Measurements from ENCODE around the gene DSCAM.

The DSCAM gene

DNA sequence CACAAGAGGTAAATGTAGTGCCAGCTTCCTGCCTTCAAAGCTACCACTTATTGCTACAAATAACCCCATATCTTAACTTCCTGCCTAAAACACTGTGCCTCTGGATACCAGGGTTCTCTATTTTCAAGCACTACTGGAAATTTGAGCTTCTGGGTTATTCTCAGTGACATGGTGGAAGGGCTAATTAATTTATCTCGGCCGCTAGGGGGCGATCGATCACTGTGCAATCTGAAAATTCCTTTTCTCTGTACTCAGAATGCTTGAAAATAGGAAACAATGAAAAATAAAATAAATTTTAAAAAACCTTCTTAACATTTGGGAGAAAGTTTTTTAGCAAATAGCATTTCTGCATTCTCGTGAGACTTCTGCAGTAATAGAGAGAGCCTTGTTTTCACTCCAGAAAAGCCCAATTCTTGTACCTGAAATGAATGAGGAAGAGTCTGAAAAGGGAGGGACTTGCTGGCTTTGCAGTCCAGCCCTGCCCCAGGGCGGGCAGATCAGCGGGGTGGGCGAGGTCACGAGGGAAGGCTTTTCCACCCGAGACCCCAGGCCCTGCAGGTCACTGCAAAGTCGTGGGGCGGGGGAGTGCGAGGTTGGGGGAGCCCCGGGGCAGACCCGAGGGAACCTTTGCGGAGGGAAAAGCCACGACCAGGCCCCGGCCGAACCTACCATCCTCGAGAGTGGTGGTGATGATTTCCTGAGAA is 703.0 kb downstream of the DSCAM start:
- Mint-ChIP-seq H3K4me3 (no peak overlapping the region), H3K27ac (no peak overlapping the region), H3K36me3 (no peaks in the 10 kb centered on the region), H3K4me1 (ENCODE audit: low read depth) (no peaks in the 10 kb centered on the region), H3K27me3 (peaks cover 2% of the 10 kb centered on the region), H3K9me3 (ENCODE audit: low read depth) (no peaks in the 10 kb centered on the region)

DNA sequence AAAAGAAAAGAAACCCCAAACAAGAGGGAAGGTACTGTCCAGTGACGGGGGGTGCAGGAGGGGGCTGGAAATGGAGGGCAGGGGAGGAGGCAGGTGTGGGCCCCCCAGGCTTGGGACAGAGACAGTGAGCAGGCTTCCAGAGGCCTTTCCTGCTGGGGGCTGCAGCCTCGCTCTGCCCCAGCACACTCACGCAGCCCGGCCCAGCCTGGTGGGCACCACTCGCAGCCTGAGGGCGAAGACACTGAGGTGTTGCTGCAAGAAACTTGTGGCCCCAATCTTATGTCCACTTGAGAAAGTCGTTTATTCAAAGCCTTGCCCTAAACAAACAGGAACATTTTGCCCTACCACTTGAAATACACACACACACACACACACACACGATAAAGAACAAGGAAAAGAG is 705.3 kb downstream of the DSCAM start:
- no peaks in the 10 kb centered on the region for H3K36me3 Mint-ChIP-seq
- no peak overlapping the region for H3K27ac Mint-ChIP-seq
- H3K9me3 Mint-ChIP-seq (ENCODE audit: low read depth) = no peaks in the 10 kb centered on the region
- H3K4me1 Mint-ChIP-seq (ENCODE audit: low read depth) = no peaks in the 10 kb centered on the region
- H3K4me3 Mint-ChIP-seq = no peak overlapping the region
- H3K27me3 Mint-ChIP-seq = peaks cover 2% of the 10 kb centered on the region

DNA sequence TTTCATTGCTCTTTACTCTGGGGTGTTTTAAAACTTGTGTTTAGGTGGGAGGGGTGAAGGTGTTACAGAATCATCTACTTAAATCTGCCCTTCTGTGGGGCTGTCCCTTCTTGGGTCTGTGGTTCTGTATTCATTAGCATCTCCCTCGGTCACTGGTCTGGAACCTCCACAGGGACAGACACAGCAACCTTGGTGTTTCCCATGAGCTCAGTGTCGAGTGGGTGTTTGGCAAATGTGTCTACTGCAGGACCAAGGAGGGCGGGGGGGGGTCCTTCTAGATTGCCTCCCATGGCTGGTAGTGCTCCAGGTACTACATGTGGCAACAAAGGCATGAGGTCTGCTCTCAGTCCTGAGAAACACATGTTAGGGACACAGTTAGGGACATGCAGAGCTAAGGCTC is 706.3 kb downstream of the DSCAM start:
- Mint-ChIP-seq H3K27me3 (peaks cover 2% of the 10 kb centered on the region), H3K4me1 (ENCODE audit: low read depth) (no peaks in the 10 kb centered on the region), H3K9me3 (ENCODE audit: low read depth) (no peaks in the 10 kb centered on the region), H3K27ac (no peak overlapping the region), H3K4me3 (no peak overlapping the region), H3K36me3 (no peaks in the 10 kb centered on the region)

DNA sequence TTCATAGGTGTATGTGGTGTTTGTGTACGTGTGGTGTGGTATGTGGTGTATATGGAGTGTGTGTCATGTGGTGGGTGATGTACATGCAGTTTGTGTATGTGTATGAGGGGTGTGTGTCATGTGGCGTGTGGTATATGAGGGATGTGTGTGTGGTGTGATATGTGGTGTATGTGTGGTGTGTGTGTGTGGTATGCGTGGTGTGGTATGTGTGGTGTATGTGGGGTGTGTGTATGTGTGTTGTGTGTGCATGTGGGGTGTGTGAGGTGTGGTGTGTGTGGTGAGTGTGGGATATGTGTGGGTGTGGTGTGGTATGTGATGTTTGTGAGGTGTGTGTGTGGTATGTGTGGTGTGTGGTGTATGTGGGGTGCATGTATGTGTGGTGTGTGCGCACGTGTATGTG is 707.3 kb downstream of the DSCAM start:
- Mint-ChIP-seq H3K4me3 (no peak overlapping the region), H3K4me1 (ENCODE audit: low read depth) (no peaks in the 10 kb centered on the region), H3K9me3 (ENCODE audit: low read depth) (no peaks in the 10 kb centered on the region), H3K36me3 (no peaks in the 10 kb centered on the region), H3K27ac (no peak overlapping the region), H3K27me3 (peaks cover 2% of the 10 kb centered on the region)

DNA sequence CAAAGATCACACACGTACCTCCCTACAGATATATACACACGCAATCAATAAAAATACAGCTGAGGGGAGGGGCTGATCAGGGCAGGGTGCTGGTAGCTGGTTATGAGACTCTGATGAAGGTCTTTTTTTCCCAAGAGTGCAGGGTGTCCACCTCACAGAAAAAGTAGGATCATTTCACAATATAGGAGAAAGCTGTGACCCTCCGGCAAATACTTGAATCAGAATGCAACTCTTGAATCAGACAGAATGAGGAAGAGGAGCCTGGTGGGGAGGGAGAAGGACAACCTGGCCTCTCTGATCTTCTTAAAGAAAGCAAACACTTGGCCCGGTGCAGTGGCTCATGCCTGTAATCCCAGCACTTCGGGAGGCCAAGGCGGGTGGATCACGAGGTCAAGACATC is 710.4 kb downstream of the DSCAM start:
- Mint-ChIP-seq H3K27ac (no peak overlapping the region), H3K36me3 (no peaks in the 10 kb centered on the region), H3K4me1 (ENCODE audit: low read depth) (no peaks in the 10 kb centered on the region), H3K4me3 (no peak overlapping the region), H3K9me3 (ENCODE audit: low read depth) (peaks cover 4% of the 10 kb centered on the region), H3K27me3 (no peaks in the 10 kb centered on the region)

DNA sequence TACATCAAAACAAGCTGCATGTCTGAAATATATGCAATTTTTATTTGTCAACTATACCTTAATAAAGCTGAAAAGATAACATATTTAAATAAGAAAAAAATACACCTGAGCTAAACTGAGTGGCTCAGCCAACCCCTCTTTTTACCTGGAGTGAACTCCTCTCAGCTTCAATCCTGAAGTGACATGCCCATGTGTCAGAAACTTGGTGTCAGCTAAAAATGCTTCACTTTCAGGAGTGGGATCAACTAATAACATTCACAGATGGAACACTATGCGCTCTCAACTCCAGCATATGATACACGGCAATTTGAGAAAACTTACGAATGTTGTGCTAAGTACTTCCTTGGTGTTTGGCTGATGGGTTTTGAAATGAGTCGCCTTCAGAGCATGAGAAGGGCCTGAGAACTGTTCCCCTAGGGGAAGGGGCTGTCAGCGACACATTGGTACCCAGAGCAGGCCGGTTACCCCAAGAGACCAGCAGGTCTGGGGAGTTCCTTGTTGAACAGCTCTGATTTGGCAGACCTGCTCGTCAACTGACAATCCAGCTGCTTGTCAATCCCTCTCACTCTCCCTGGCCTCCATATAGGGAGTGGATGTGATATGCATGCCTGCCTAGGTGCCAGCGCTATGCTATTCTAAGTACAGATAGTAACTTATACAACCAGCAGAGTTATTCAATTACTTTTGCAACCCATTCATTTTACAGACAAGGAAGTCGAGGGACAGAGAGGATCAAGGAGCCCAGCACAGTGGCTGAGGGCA is 712.0 kb downstream of the DSCAM start:
- H3K27ac Mint-ChIP-seq = no peak overlapping the region
- no peaks in the 10 kb centered on the region for H3K36me3 Mint-ChIP-seq
- no peak overlapping the region for H3K4me3 Mint-ChIP-seq
- no peaks in the 10 kb centered on the region for H3K27me3 Mint-ChIP-seq
- H3K4me1 Mint-ChIP-seq (ENCODE audit: low read depth) = no peaks in the 10 kb centered on the region
- peaks cover 4% of the 10 kb centered on the region for H3K9me3 Mint-ChIP-seq (ENCODE audit: low read depth)

DNA sequence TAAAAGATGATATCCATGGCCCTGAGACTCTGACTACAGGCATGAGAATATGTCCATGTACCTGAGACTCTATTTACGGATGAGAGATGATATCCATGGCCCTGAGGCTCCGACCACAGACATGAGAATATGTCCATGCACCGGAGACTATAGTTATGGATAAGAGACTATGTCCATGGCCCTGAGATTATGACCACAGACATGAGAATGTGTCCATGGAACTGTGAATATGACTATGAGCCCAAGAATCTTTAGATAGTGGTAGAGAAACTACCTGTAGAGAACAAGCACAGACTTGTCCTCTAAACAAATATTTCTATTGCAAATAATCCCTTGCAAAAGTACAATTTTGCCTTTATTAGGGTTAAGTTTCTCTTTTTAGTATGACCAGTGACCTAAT is 716.5 kb downstream of the DSCAM start:
- Mint-ChIP-seq H3K36me3 (no peaks in the 10 kb centered on the region), H3K4me3 (no peak overlapping the region), H3K9me3 (ENCODE audit: low read depth) (peaks cover 4% of the 10 kb centered on the region), H3K27ac (no peak overlapping the region), H3K27me3 (peaks cover 2% of the 10 kb centered on the region), H3K4me1 (ENCODE audit: low read depth) (no peaks in the 10 kb centered on the region)

DNA sequence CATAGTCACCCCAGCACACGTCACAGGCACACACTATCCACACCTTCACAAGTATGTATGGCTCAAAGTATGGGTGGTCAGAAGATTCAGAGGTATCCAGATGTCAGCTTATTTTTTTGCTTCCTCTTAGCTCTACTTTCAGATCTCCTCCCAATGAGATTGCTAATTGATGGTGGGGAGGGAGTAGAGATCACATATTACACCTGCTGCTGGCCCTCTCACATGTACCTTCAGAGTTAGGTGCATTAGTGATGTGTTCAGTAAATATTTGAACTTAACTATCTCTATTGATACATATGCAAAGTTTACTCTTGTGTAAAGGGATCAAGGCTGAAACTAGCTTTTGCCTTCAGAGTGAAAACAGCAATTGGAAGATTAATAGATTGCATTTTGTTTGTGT is 717.1 kb downstream of the DSCAM start:
- Mint-ChIP-seq H3K9me3 (ENCODE audit: low read depth) (peaks cover 4% of the 10 kb centered on the region), H3K4me3 (no peak overlapping the region), H3K36me3 (no peaks in the 10 kb centered on the region), H3K27me3 (peaks cover 2% of the 10 kb centered on the region), H3K4me1 (ENCODE audit: low read depth) (no peaks in the 10 kb centered on the region), H3K27ac (no peak overlapping the region)

DNA sequence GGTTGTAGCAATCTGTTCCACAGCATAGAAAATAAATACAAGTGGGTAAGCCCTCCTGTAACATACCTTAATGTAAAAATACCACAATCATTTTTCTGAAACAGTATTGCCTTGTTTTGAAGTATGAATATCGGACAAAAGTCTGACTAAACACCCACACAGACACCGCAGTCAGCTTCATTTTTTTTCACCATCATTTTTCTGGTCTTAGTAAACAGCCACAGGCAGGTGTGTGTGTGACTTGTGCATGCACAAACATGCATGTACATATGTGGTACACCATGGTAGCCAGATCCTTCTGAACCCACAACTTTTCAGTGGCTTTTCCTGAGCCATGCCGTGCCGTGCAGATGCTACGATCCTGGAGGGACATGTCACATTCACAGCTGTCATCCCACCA is 718.1 kb downstream of the DSCAM start:
- Mint-ChIP-seq H3K4me3 (no peak overlapping the region), H3K27ac (no peak overlapping the region)

DNA sequence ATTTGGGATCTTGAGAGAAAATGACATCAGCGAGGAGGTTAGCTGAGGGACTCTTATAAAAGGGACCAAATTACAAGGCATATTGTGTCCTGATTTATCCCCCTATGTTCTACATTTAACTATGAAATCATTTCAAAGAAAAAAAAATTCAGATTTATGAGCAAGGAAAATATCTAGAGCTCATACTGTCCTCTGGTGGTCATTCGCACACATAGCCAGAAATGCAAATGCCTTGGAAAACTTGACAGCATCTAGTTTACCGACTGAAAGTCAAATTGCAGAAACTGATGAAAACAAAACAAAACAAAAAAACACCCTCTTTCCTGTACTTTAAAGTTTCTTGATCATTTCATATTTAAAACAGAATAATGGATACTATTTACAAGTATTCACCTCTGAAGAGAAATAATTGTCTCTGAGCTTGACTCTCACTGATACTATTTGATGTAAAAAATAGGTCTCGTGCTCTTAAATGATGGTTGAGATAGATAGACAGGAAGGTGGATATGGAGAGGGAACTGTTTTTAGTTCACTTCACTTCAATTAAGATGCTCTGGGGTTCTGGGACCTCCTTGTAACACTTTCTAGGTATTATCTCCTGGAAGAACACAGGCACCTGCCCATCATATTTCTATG is 725.9 kb downstream of the DSCAM start:
- Mint-ChIP-seq H3K27me3 (peaks cover 1% of the 10 kb centered on the region), H3K9me3 (ENCODE audit: low read depth) (no peaks in the 10 kb centered on the region), H3K4me3 (no peak overlapping the region), H3K27ac (no peak overlapping the region), H3K4me1 (ENCODE audit: low read depth) (no peaks in the 10 kb centered on the region), H3K36me3 (no peaks in the 10 kb centered on the region)

More for the DNA sequence above, 718.1 kb downstream of the DSCAM start:
- Mint-ChIP-seq H3K4me1 (ENCODE audit: low read depth) (no peaks in the 10 kb centered on the region), H3K36me3 (no peaks in the 10 kb centered on the region), H3K9me3 (ENCODE audit: low read depth) (peaks cover 4% of the 10 kb centered on the region), H3K27me3 (peaks cover 2% of the 10 kb centered on the region)

DNA sequence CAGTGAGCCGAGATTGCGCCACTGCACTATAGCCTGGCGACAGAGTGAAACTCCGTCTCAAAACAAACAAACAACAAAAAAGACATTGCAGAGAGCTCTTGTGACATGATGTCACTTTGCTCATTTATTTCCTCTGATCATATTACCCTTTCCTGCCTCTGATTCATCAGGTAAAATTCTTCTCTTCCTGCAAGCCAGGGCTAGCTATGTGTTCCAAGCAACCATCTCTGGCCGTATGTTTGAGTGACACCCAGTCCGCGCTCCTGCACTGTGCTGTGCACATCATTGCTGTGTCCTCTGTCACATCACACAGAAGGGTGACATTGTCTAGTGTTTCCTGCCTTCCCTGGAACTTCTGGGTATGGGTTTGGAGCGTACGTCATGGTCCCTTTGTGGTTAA is 728.4 kb downstream of the DSCAM start:
- Mint-ChIP-seq H3K4me3 (no peak overlapping the region), H3K36me3 (no peaks in the 10 kb centered on the region), H3K4me1 (ENCODE audit: low read depth) (no peaks in the 10 kb centered on the region), H3K27me3 (peaks cover 1% of the 10 kb centered on the region), H3K27ac (no peak overlapping the region), H3K9me3 (ENCODE audit: low read depth) (no peaks in the 10 kb centered on the region)

DNA sequence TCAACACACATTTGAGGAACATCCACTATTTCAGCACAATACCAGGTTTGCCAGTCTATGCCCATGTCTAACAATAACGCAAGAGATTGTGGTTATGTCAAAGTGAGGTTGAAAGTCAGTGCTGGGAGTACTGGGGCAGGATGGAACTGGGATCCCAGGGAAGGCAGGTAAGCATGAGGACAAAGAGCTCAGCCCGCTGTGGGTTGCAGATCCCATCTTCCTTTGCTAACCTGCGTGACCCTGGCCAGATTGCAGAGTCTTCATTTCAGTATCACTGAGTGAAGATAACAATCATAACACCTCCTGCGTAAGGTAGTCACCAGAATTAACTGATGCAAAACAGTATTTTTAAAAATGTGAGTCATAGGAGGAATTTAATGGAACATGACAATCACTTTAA is 729.7 kb downstream of the DSCAM start:
- Mint-ChIP-seq H3K4me1 (ENCODE audit: low read depth) (no peaks in the 10 kb centered on the region), H3K36me3 (no peaks in the 10 kb centered on the region), H3K27me3 (peaks cover 1% of the 10 kb centered on the region), H3K4me3 (no peak overlapping the region), H3K27ac (no peak overlapping the region), H3K9me3 (ENCODE audit: low read depth) (no peaks in the 10 kb centered on the region)

DNA sequence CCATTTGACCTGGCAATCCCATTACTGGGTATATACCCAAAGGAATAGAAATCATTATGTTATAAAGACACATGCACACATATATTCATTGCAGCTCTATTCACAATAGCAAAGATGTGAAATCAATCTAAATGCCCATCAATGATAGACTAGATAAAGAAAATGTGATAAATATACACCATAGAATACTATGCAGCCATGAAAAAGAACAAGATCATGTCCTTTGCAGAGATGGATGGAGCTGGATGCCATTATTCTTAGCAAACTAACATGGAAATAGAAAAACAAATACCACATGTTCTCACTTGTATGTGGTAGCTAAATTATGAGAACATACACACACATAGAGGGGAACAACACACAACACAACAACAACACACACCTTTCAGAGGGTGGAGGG is 731.2 kb downstream of the DSCAM start:
- no peaks in the 10 kb centered on the region for H3K9me3 Mint-ChIP-seq (ENCODE audit: low read depth)
- no peak overlapping the region for H3K27ac Mint-ChIP-seq
- no peaks in the 10 kb centered on the region for H3K4me1 Mint-ChIP-seq (ENCODE audit: low read depth)
- no peaks in the 10 kb centered on the region for H3K36me3 Mint-ChIP-seq
- H3K4me3 Mint-ChIP-seq = no peak overlapping the region
- H3K27me3 Mint-ChIP-seq = no peaks in the 10 kb centered on the region

DNA sequence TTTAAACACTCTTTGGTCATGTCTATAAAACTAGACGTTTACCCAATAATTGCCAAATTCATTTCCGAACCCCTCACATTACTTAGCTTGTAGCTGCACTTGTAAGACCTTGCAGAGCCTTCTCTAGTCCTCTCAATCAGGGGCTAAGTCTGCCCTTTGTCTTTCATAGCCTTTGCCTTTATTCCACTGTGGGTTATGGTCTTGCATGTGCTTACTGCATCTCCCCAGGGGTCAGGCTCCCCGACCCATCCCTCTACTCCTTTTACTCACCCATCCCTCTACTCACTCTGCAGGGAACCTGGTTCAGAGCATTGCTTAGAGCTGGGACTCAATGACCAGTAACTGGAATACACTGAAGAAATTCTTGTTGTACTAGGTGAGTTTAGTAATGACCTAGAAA is 744.3 kb downstream of the DSCAM start:
- no peaks in the 10 kb centered on the region for H3K36me3 Mint-ChIP-seq
- no peak overlapping the region for H3K27ac Mint-ChIP-seq
- H3K4me1 Mint-ChIP-seq (ENCODE audit: low read depth) = no peaks in the 10 kb centered on the region
- no peak overlapping the region for H3K4me3 Mint-ChIP-seq
- H3K27me3 Mint-ChIP-seq = peaks cover 3% of the 10 kb centered on the region
- H3K9me3 Mint-ChIP-seq (ENCODE audit: low read depth) = peaks cover 5% of the 10 kb centered on the region

DNA sequence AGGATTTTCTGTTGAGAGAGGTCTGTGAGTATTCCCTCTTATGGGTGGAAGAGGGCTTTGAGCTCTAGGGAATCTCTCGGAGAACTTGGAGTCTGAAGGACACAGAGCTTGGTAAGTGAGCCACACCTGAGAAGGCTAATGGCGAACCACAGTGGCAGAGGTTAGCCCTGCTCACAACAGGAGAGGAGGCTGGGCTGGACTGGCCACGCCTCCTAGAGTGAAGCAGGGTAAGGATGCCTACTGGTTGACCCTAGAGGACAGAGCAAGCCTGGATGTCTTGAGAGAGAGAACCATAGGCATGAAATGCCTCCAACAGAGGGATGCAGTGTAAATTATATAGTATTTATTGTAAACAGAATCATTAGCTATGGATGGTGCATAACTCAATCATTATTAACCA is 747.1 kb downstream of the DSCAM start:
- Mint-ChIP-seq H3K4me1 (ENCODE audit: low read depth) (no peaks in the 10 kb centered on the region), H3K4me3 (no peak overlapping the region), H3K27ac (no peak overlapping the region), H3K27me3 (peaks cover 1% of the 10 kb centered on the region), H3K36me3 (no peaks in the 10 kb centered on the region), H3K9me3 (ENCODE audit: low read depth) (peaks cover 14% of the 10 kb centered on the region)

All from activated naive CD8-positive, alpha-beta T cell (primary cell).